Spleen (tissue), 11 donors: ENCODE measurements around the gene GID8. TPM values are rescaled to one million over a fixed set of nuclear protein-coding genes. Genes with fewer than 3 reads are reported as not detected.
A peak's percentile ranks its signal among the peaks of the same experiment; 100 is the strongest.

Experiments used
- DNase-seq: peaks from one replicate; pipeline ENCODE4 v3.0.0-alpha.2; 2020
- H3K27ac ChIP-seq, 8 donors: fragments of 200-600 bp; sonication (generic) in 7 of 8; 1 replicate in 4 of 8; 2 replicates in 4 of 8; pipeline versions ENCODE4 v1.5.0 to v1.8.0; 2016 to 2021; ENCODE audit warnings: inconsistent platforms in 4 of 8, mild to moderate bottlenecking in 4 of 8, moderate library complexity in 1 of 8
- H3K27me3 ChIP-seq, 7 donors: fragments of 200-600 bp; sonication (generic) in 6 of 7; replicated peaks in 1 of 7; 1 replicate in 4 of 7; 2 replicates in 3 of 7; pipeline versions ENCODE4 v1.5.0 to v1.8.0; 2016 to 2021; ENCODE audit warnings: inconsistent platforms in 3 of 7, mild to moderate bottlenecking in 1 of 7
- H3K36me3 ChIP-seq, 6 donors: fragments of 200-600 bp; sonication (generic) in 5 of 6; 1 replicate in 4 of 6; 2 replicates in 2 of 6; pipeline versions ENCODE4 v1.5.0 to v1.8.0; 2016 to 2021; ENCODE audit warnings: inconsistent platforms in 2 of 6
- H3K4me1 ChIP-seq, 6 donors: fragments of 200-600 bp; sonication (generic) in 5 of 6; 1 replicate in 3 of 6; 2 replicates in 3 of 6; pipeline versions ENCODE4 v1.5.0 to v1.8.0; 2016 to 2021; ENCODE audit warnings: inconsistent platforms in 3 of 6
- H3K4me3 ChIP-seq, 8 donors: fragments of 200-600 bp; sonication (generic) in 7 of 8; 1 replicate in 4 of 8; 2 replicates in 4 of 8; pipeline versions ENCODE4 v1.5.0 to v1.8.0; 2016 to 2021; ENCODE audit warnings: inconsistent platforms in 4 of 8, mild to moderate bottlenecking in 4 of 8, moderate library complexity in 2 of 8
- H3K9me3 ChIP-seq, 8 donors: fragments of 200-600 bp; sonication (generic) in 7 of 8; 1 replicate in 4 of 8; 2 replicates in 4 of 8; pipeline versions ENCODE4 v1.5.0 to v1.8.0; 2016 to 2021; ENCODE audit warnings: inconsistent platforms in 4 of 8
- CTCF ChIP-seq, 11 experiments: fragments of 200-600 bp in 7 of 11; fragments of 450-650 bp in 4 of 11; sonication (generic) in 4 of 11; IDR thresholded peaks in 8 of 11; conservative IDR thresholded peaks in 3 of 11; 1 replicate in 7 of 11; 2 replicates in 4 of 11; pipeline versions ENCODE4 v1.4.0 to v1.8.0; 2016 to 2021; ENCODE audit warnings: antibody characterized with exemption in 11 of 11, inconsistent platforms in 4 of 11, mild to moderate bottlenecking in 1 of 11
- POLR2A ChIP-seq, 3 donors: fragments of 450-650 bp; IDR thresholded peaks; one replicate each; pipeline ENCODE4 v1.5.1; 2017; ENCODE audit warnings: antibody characterized with exemption in 3 of 3, mild to moderate bottlenecking in 1 of 3
- POLR2AphosphoS5 ChIP-seq, 3 donors: sonication (generic); formaldehyde crosslinking; IDR thresholded peaks; one replicate each; pipeline ENCODE4 v1.5.1; 2017; ENCODE audit warnings: antibody characterized with exemption in 3 of 3
- WGBS, 5 donors: extraction: QIAGEN DNeasy Blood & Tissue Kit in 3 of 5; methylation state at CpG; one replicate each; pipeline versions ENCODE4 v1.1.5 to v1.1.7; 2013 to 2018; 5-methylcytosine and 5-hydroxymethylcytosine counted together
- intact Hi-C: fragments of 100-400 bp; cut with DNase I; formaldehyde crosslinking; loops from one replicate; pipeline ENCODE4 v1.15.0; 2023; ENCODE audit warnings: low total_unique reads
- polyA plus RNA-seq, 3 donors: library from polyadenylated mRNA; stranded (reverse); fragments of 200-250 nt; gene quantifications; one replicate each; pipeline ENCODE4 v1.2.1, GENCODE V29; 2013
- total RNA-seq, 7 donors: library from RNA; depleted of rRNA in 3 of 7; stranded (reverse); fragments of >200 nt in 3 of 7; fragmentation: NEBNext Ultra II Directional in 4 of 7; extraction: Animal tissue kit (Norgen Biotek cat#: 25700) in 4 of 7; gene quantifications; one replicate each; pipeline versions ENCODE4 v1.1.0 to v1.2.1, GENCODE V29; 2016 to 2021
- donor health status: healthy with polysubstance abuse.
- donor health status: DM: no; HTN: no; CAD: no; lungs with moderate emphysema.
- donor health status: DM: no; HTN: no; CAD: no.
- donor health status: Bipolar disorder and iron deficiency.
- donor health status: healthy.
- donor health status: DM: no; HTN: no; CAD: no.
- donor health status: DM: yes; HTN: yes; CAD: no.

The GID8 gene
- total and polyA plus RNA-seq, 10 donors = 9.7 to 33.3 (median 28.1) TPM

- intact Hi-C loops = no loop called here
- Histone ChIP-seq H3K4me1 (peaks cover 18 to 31% (median 25%) of the 10 kb centered on the region in 6 donors), H3K27ac (peak overlapping the region in 4 of 8 donors; percentile 2 to 53 (median 12)), H3K27me3 (no peaks in the 10 kb centered on the region), H3K4me3 (no peak overlapping the region), H3K9me3 (no peaks in the 10 kb centered on the region), H3K36me3 (peaks cover 0 to 63% (median 52%) of the 10 kb centered on the region in 6 donors)
- 4 to 10% (median 7%) methylated on average over 7 to 11 of the region's 11 CpGs for WGBS, 5 donors
- peak; percentile 91 for DNase-seq
- TF ChIP-seq CTCF (IDR thresholded peaks at IDR 0.05 in 8 of 11, conservative IDR thresholded peaks at IDR 0.05 in 3 of 11) (peak; percentile 88 to 97 (median 94)), POLR2A (IDR thresholded peaks at IDR 0.05) (no peak), POLR2AphosphoS5 (IDR thresholded peaks at IDR 0.05) (peak; percentile 75 to 84 (median 83))
Measured at GRCh38 chr20:62900052-62900691, 37.8 kb upstream of the GID8 start.

DNA sequence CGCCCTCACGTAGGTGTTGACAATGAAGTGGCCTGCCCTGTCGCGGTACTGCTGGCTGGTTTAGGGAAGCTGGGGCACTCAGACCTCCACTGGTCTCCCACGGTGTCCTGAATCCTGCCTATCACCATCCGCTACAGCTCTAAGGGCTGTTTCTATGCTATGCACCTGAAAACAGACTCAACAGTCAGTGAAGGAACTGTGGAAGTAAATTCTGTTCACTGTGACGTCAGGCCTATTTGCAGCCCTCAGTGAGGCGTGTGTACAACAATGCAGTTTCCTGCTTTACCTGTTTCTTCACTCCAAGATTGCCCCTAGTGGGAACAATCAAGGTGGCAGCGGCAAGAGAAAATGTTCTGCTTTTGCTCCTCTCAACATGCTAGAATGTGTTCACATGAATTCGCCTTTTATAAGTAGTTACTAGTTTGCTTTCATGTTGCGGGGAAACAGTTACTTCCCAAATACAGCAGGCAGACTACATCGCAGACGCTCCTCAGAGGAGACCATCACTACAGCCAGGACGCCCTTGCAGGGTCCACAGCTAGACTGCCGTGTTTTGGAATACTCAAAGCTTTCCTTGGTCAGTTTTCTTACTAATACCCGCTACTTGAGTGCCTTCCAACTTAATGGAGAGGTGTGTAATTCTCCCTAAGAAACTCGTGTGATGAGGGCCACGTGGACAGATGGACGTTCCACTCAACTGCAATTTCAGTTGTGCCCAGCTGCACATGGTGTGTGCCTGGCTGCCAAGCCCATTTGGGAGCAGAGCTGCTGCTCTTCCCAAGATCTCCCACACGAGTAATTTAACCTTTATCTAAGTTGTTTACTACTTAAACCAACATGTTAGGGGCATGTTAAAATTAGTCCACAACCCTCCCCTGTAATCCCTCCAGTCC is 37.0 kb upstream of the GID8 start:
- DNase-seq = no peak
- intact Hi-C loops = no loop called here
- H3K36me3 ChIP-seq = peaks cover 6 to 63% (median 52%) of the 10 kb centered on the region in 6 donors

DNA sequence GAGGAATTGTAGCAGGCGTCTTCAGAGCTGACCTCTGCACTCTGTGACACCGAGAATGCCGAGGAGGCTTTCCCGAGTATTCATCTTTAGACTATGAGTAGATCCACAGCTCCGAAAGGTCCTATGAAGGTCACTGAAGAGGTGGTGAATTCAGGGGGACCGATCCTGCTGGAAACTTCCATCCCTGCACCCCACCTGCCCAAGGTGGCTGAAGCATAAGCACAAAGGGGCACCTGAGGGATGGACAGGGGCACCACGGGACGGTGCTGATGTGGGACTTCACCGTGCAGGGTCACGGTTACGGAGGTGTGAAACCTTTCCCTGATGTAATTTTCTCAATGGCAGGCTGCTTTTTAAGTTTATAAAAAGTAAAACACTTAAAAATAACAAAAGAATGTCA is 36.1 kb upstream of the GID8 start:
- intact Hi-C loops = no loop called here
- Histone ChIP-seq H3K36me3 (peaks cover 9 to 63% (median 58%) of the 10 kb centered on the region in 6 donors), H3K27ac (no peak overlapping the region), H3K4me3 (no peak overlapping the region), H3K4me1 (peaks cover 18 to 31% (median 25%) of the 10 kb centered on the region in 6 donors), H3K27me3 (no peaks in the 10 kb centered on the region), H3K9me3 (no peaks in the 10 kb centered on the region)
- DNase-seq = no peak
- no peak for TF ChIP-seq POLR2A (IDR thresholded peaks at IDR 0.05)
- peak; percentile 13 to 26 (median 14) for TF ChIP-seq POLR2AphosphoS5 (IDR thresholded peaks at IDR 0.05)
- no peak for TF ChIP-seq CTCF (IDR thresholded peaks at IDR 0.05 in 8 of 11, conservative IDR thresholded peaks at IDR 0.05 in 3 of 11)
- WGBS, 5 donors = 91 to 95% (median 94%) methylated on average over 11 of the region's 11 CpGs

More for the DNA sequence above, 37.0 kb upstream of the GID8 start:
- Histone ChIP-seq H3K9me3 (no peaks in the 10 kb centered on the region), H3K27me3 (no peaks in the 10 kb centered on the region), H3K4me3 (no peak overlapping the region), H3K27ac (peak overlapping the region in 4 of 8 donors; percentile 2 to 53 (median 12)), H3K4me1 (peaks cover 18 to 31% (median 25%) of the 10 kb centered on the region in 6 donors)
- TF ChIP-seq CTCF (IDR thresholded peaks at IDR 0.05 in 8 of 11, conservative IDR thresholded peaks at IDR 0.05 in 3 of 11) (no peak), POLR2A (IDR thresholded peaks at IDR 0.05) (no peak), POLR2AphosphoS5 (IDR thresholded peaks at IDR 0.05) (no peak)
- WGBS, 5 donors = 65 to 67% (median 65%) methylated on average over 20 of the region's 20 CpGs
